Activated CD4-positive, alpha-beta T cell treated with anti-CD3 and anti-CD28 coated beads, Interleukin-2, amount 10 ng/mL, durations not matched to agents 7 days and 5 days (primary cell): ENCODE results near the gene BICD2. TPM values are rescaled to one million over a fixed set of nuclear protein-coding genes. Genes with fewer than 3 reads are reported as not detected.
"Not testable (repeated sequence)": the region's sequence is repeated elsewhere in the genome, so short reads cannot be mapped to it uniquely, and the experiment has no call there.

Experiments used
- CTCF ChIA-PET: fragments of 350-600 bp; sonication (Branson Sonifier 250); formaldehyde crosslinking; loops from one replicate; lab custom pipeline; 2021; ENCODE audit warnings: antibody characterized with exemption; lab: Charles Lee
- POLR2A ChIA-PET: fragments of 350-600 bp; sonication (Branson Sonifier 250); formaldehyde crosslinking; loops from one replicate; lab custom pipeline; 2021; ENCODE audit warnings: antibody characterized with exemption; lab: Charles Lee
- DNase-seq: peaks from one replicate; pipeline ENCODE4 v3.0.0-alpha.2; 2020
- H3K27ac Mint-ChIP-seq: one replicate; pipeline ENCODE4 v1.8.0; 2021; ENCODE audit warnings: mild to moderate bottlenecking, moderate library complexity, mixed read lengths
- H3K27me3 Mint-ChIP-seq: one replicate; pipeline ENCODE4 v1.8.0; 2021; ENCODE audit warnings: mixed read lengths
- H3K36me3 Mint-ChIP-seq: one replicate; pipeline ENCODE4 v1.8.0; 2021; ENCODE audit warnings: low read depth, mixed read lengths
- H3K4me1 Mint-ChIP-seq: one replicate; pipeline ENCODE4 v1.8.0; 2021; ENCODE audit warnings: mixed read lengths
- H3K4me3 Mint-ChIP-seq: one replicate; pipeline ENCODE4 v1.8.0; 2021; ENCODE audit warnings: mild to moderate bottlenecking, moderate library complexity, mixed read lengths
- H3K9me3 Mint-ChIP-seq: one replicate; pipeline ENCODE4 v1.8.0; 2021; ENCODE audit warnings: mixed read lengths
- total RNA-seq, 2 experiments: library from RNA; stranded (reverse); gene quantifications; one replicate each; pipeline ENCODE4 v1.2.3, GENCODE V29; 2021

Gene BICD2
- total RNA-seq, 2 experiments from 2014 or later: 29.5 to 31.1 TPM

DNA sequence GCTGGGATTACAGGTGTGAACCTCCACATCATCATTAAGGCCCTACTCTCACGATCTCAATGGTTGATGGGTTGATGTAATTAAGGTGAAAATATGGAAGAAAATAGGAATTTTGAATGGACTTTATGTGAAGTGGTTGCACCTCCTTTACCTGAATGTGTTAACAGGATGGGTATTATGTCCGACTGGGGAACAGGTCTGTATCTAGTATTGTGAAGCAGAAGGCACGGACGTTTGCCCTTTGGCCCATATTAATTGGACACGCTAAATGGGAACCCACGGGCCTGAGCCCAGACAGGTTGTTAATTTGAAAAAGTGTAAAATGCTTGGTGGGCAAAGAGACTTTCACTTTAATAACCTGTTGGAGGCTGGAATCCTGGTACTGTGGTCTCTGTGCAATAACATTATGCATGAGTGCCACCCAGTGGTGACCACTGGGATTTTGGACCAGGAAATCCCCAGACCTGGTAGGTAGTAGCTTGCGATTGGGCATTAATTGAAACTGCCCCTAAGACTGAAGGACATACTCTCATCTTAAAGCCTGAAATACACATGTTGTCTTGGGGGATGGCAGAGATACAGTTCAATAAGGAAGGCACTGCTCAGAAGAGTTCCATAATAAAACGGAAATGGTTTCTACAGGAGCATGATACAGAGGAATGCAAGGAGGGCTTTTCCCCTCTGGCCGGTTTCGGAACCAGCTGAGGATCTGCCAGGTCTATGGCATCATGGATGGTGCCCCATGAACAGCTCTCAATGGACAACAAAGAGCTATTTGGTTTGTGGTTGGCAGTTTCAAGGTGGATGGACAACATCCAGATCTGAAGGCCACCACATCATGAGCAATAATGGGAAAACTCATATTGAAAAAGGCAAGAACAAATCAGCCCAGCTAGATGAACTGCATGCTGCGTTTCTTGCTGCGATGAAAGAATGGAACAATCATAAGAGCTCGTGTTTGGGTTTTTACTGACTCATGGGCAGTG lies 26.2 kb upstream of the BICD2 start:
- Mint-ChIP-seq H3K9me3 (peaks cover 6% of the 10 kb centered on the region), H3K27ac (no peak overlapping the region), H3K4me3 (no peak overlapping the region), H3K4me1 (peaks cover 9% of the 10 kb centered on the region), H3K27me3 (peaks cover 13% of the 10 kb centered on the region), H3K36me3 (no peaks in the 10 kb centered on the region)
- ChIA-PET POLR2A (no interaction called here), CTCF (interaction anchor here (0.6 to 2.3 kb wide), 15 partner anchors 9 to 653 kb away, joined by 3 to 8 read pairs (median 3); partner anchors contain the start of genes CENPP and NOL8)
- peak; percentile 79 for DNase-seq

DNA sequence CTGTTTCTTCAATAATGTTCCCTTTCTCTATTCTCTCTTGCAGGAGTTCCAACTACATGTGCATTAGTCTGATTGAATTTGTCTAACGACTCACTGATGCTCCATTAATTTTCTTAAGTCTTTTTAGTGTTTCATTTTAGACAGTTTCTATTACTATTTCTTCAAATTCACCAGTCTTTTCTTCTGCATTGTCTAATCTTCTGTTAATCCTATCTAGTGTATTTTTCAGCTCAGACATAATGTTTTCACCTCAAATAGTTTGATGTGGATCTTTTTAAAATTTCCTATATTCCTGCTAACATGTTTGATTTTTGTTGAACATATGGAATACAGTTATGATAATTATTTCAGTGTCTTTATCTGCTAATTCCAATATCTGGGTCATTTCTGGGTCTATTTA lies 21.7 kb upstream of the BICD2 start:
- DNase-seq: no peak
- H3K4me1 Mint-ChIP-seq: peaks cover 9% of the 10 kb centered on the region
- CTCF ChIA-PET: interaction anchor here (0.7 kb wide), 1 partner anchor 193 kb away, joined by 5 read pairs; no protein-coding TSS in a partner anchor
- H3K9me3 Mint-ChIP-seq: peaks cover 9% of the 10 kb centered on the region
- no peaks in the 10 kb centered on the region for H3K36me3 Mint-ChIP-seq
- peaks cover 10% of the 10 kb centered on the region for H3K27me3 Mint-ChIP-seq
- H3K4me3 Mint-ChIP-seq: no peak overlapping the region
- H3K27ac Mint-ChIP-seq: no peak overlapping the region
- POLR2A ChIA-PET: no interaction called here

DNA sequence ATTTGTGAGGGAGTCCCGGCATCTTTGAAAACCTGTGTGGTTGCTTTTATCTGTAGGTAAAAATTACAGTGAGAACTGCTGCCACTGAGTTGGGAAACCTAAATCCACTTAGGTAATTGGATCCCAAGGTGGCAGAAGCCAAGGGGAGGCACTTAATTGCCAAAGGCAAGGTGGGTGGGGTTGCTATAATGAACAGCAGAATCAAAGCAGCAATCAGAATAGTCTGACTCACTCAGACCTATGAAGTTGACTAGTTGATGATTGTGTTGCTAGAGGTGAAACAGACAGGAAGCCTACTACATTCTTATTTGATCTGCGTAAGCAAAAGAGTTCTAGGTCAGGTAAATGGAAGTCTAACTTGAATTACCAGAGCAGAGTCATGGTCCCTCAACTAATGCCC lies 17.3 kb upstream of the BICD2 start:
- POLR2A ChIA-PET: no interaction called here
- H3K4me3 Mint-ChIP-seq: no peak overlapping the region
- no peak overlapping the region for H3K27ac Mint-ChIP-seq
- peaks cover 9% of the 10 kb centered on the region for H3K9me3 Mint-ChIP-seq
- CTCF ChIA-PET: interaction anchor here (1.4 kb wide), 1 partner anchor 17 kb away, joined by 4 read pairs; the partner anchor contains the start of gene BICD2
- H3K27me3 Mint-ChIP-seq: peaks cover 13% of the 10 kb centered on the region
- H3K4me1 Mint-ChIP-seq: no peaks in the 10 kb centered on the region
- DNase-seq: no peak
- H3K36me3 Mint-ChIP-seq: no peaks in the 10 kb centered on the region

DNA sequence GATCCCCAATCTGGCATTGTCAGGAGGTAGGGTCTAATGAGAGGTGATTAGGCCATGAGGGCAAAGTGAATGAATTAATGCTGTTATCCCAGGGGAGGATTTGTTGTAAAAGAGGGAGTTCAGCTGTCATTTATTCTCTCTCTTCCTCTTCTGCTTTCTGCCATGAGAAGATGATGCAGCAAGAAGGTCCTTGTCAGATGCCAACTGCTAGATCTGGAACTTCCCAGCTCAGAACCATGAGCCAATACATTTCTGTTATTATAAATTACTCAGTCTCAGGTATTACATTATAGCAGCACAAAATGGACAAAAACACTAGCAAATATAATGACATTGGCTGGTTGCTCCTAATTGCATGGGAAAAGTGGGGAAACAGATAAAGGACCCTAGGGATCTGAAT lies 15.6 kb upstream of the BICD2 start:
- Mint-ChIP-seq H3K4me1 (peaks cover 2% of the 10 kb centered on the region), H3K4me3 (no peak overlapping the region), H3K9me3 (peaks cover 3% of the 10 kb centered on the region), H3K27me3 (peaks cover 10% of the 10 kb centered on the region), H3K27ac (no peak overlapping the region), H3K36me3 (no peaks in the 10 kb centered on the region)
- ChIA-PET CTCF (interaction anchor here (1.4 kb wide), 1 partner anchor 10 kb away, joined by 5 read pairs; no protein-coding TSS in a partner anchor), POLR2A (no interaction called here)
- no peak for DNase-seq

DNA sequence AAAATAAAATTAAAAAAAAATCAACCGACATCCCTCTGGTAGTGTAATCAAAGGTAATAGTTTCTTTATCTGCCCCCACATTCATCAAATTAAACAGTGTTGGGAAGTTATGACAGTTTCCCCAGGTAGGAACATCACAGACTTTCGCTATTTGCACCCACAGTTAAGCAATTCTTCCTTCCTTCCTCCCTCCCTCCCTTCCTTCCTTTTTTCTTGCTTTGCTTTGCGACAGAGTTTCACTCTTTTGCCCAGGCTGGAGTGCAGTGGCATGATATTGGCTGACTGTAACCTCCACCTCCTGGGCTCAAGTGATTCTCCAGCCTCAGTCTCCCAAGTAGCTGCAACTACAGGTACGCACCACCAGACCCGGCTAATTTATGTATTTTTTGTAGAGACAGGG lies 10.8 kb upstream of the BICD2 start:
- ChIA-PET CTCF (interaction anchor here (1.4 kb wide), 1 partner anchor 11 kb away, joined by 3 read pairs; the partner anchor contains the start of gene BICD2), POLR2A (no interaction called here)
- DNase-seq: no peak
- Mint-ChIP-seq H3K27me3 (peaks cover 6% of the 10 kb centered on the region), H3K36me3 (no peaks in the 10 kb centered on the region), H3K9me3 (no peaks in the 10 kb centered on the region), H3K4me1 (peaks cover 10% of the 10 kb centered on the region), H3K27ac (no peak overlapping the region), H3K4me3 (no peak overlapping the region)

DNA sequence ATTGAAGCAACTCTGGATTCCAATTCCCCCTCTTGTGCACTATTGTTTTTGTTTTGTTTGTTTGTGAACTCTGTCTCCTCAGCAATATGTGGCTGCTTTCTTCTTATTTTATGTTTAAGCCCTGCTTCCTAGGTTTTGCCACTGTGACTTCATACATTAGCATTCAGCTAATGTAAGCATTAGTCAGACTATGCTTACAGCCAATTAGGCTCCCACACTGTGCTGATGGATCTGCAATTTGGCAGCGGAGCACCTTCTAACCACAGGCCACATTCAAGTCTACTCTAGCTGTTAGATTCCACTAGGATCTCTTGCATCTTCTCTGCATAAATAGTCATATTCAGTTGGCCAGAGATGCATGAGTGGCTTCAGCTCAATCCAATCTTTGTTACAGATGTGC lies 9.6 kb upstream of the BICD2 start:
- peaks cover 6% of the 10 kb centered on the region for H3K27me3 Mint-ChIP-seq
- POLR2A ChIA-PET: no interaction called here
- no peak overlapping the region for H3K27ac Mint-ChIP-seq
- no peaks in the 10 kb centered on the region for H3K36me3 Mint-ChIP-seq
- peaks cover 22% of the 10 kb centered on the region for H3K4me1 Mint-ChIP-seq
- H3K9me3 Mint-ChIP-seq: no peaks in the 10 kb centered on the region
- CTCF ChIA-PET: interaction anchor here (0.8 kb wide), 1 partner anchor 10 kb away, joined by 3 read pairs; no protein-coding TSS in a partner anchor
- no peak for DNase-seq
- H3K4me3 Mint-ChIP-seq: no peak overlapping the region

DNA sequence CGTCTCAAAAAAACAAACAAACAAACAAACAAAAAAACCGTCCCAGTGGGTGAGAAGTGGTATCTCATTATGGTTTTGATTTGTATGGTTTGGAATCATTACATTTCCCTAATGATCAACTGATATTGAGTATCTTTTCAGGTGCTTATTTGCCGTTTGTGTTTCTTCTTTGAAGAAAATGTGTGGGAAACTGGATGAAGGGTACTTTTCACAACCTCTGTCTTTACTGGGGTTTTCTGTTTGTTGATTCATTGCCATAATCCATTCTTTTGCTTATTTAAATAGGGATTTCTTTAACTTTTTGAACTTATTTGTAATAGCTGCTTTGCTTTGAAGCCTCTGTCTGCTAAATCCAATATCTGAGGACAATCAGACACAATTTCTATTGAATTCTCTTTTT lies 9.2 kb upstream of the BICD2 start:
- H3K9me3 Mint-ChIP-seq: no peaks in the 10 kb centered on the region
- no peak overlapping the region for H3K4me3 Mint-ChIP-seq
- no peak for DNase-seq
- no peak overlapping the region for H3K27ac Mint-ChIP-seq
- peaks cover 23% of the 10 kb centered on the region for H3K4me1 Mint-ChIP-seq
- peaks cover 6% of the 10 kb centered on the region for H3K27me3 Mint-ChIP-seq
- H3K36me3 Mint-ChIP-seq: no peaks in the 10 kb centered on the region
- ChIA-PET CTCF (no interaction called here), POLR2A (no interaction called here)

DNA sequence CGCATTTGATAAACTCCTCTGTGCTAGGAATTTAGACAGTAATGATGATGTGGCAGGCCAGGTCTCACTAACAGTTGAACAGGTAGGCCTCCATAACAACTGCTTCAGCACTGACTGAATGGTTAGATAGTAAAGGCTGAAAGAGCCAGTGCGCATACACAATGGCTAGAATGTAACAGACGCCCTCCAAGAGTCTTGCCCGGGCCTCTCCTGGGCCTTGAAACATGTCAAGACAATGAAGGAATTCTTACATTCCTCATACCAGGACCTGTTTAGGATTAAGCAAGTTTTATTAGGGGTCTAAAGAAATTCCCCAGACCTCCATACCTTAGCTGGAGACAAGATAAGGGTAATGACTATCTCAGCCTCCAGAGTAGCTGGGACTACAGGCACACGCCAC lies 6.7 kb upstream of the BICD2 start:
- POLR2A ChIA-PET: no interaction called here
- Mint-ChIP-seq H3K36me3 (no peaks in the 10 kb centered on the region), H3K4me3 (no peak overlapping the region), H3K4me1 (peaks cover 28% of the 10 kb centered on the region), H3K27me3 (peaks cover 4% of the 10 kb centered on the region), H3K9me3 (no peaks in the 10 kb centered on the region), H3K27ac (peak overlapping the region; percentile 27)
- CTCF ChIA-PET: no interaction called here
- DNase-seq: no peak

DNA sequence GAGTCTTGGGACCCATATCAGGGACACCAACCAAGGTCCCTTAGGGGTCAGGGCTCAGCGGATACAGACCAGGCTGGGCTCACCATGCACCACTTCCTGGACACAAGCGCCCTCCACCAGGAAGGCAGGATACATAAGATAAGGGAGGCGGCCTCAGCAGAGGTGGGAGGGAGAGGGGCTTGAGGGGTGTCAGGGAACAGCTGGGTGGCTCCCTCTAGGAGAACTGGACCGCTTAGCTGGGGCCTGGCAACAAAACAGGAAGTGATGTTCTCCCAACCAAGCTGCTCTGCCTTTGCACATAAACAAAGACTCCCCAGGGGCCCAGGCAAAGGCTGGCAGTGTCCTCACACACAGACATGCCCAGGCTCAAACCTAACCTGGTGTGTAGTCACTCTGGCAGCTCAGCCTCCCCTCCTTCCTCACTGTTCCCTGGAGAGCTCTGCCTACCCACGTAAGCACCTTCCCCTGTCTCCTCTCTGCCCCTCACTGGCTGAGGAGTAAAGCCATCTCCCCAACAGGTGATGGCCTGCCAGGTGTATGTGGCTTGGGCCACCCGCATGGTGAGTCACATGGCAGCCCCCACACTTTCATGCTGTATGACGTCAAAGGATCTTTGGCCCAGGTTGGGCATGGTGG lies 5.8 kb upstream of the BICD2 start:
- H3K4me1 Mint-ChIP-seq: peaks cover 35% of the 10 kb centered on the region
- H3K9me3 Mint-ChIP-seq: no peaks in the 10 kb centered on the region
- peaks cover 4% of the 10 kb centered on the region for H3K27me3 Mint-ChIP-seq
- peak overlapping the region; percentile 85 for H3K27ac Mint-ChIP-seq
- H3K4me3 Mint-ChIP-seq: no peak overlapping the region
- no peak for DNase-seq
- ChIA-PET POLR2A (no interaction called here), CTCF (no interaction called here)
- no peaks in the 10 kb centered on the region for H3K36me3 Mint-ChIP-seq

DNA sequence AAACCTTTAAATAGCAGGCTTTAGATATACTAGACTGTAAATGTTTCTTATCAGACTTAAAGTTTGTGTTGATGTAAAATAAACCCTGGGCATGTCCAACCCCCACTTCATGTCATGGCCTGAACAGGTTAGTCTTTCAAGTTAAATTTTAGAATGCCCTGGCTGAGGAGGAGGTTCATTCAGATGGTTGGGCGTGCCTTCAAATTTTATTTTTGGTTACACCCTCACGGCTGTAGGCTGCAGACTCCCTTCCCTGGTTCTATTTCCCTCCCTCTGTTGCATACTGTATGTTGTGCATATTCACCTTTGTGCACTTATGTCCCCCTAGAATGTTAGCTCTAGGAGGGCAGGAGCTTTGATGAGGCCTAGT lies 5.3 kb upstream of the BICD2 start:
- Mint-ChIP-seq H3K27ac (peak overlapping the region; percentile 85), H3K27me3 (peaks cover 4% of the 10 kb centered on the region), H3K36me3 (no peaks in the 10 kb centered on the region), H3K4me3 (no peak overlapping the region), H3K4me1 (peaks cover 34% of the 10 kb centered on the region), H3K9me3 (no peaks in the 10 kb centered on the region)
- ChIA-PET POLR2A (no interaction called here), CTCF (no interaction called here)
- DNase-seq: no peak

DNA sequence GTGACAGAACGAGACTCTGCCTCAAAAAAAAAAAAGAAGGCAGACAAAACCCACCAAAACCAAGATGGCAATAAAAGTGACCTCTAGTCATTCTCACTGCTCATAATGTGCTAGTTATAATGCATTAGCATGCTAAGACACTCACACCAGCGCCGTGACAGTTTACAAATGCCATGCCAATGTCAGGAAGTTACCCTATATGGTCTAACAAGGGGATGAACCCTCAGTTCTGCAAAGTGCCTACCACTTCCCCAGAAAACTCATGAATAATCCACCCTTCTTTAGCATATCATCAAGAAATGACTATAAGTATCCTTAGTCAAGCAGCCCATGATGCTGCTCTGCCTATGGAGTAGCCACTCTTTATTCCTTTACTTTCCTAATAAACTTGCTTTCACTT lies 4.7 kb upstream of the BICD2 start:
- Mint-ChIP-seq H3K27ac (no peak overlapping the region), H3K4me3 (no peak overlapping the region), H3K36me3 (no peaks in the 10 kb centered on the region), H3K9me3 (no peaks in the 10 kb centered on the region), H3K4me1 (peaks cover 34% of the 10 kb centered on the region), H3K27me3 (no peaks in the 10 kb centered on the region)
- ChIA-PET CTCF (no interaction called here), POLR2A (no interaction called here)
- no peak for DNase-seq

DNA sequence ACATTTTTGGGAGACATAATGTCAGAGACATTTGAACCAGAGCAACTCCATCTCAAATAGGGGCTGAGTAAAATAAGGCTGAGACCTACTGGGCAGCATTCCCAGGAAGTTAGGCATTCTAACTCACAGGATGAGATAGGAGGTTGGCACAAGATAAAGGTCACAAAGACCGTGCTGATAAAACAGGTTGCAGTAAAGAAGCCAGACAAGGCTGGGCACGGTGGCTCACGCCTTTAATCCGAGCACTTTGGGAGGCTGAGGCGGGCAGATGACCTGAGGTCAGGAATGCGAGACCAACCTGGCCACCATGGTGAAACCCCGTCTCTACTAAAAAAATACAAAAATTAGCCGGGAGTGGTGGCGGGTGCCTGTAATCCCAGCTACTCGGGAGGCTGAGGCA lies 4.2 kb upstream of the BICD2 start:
- H3K27ac Mint-ChIP-seq, H3K36me3 Mint-ChIP-seq, H3K27me3 Mint-ChIP-seq, DNase-seq, POLR2A ChIA-PET, H3K9me3 Mint-ChIP-seq, CTCF ChIA-PET, H3K4me3 Mint-ChIP-seq: not testable (repeated sequence)
- H3K4me1 Mint-ChIP-seq: peaks cover 34% of the 10 kb centered on the region
